Breast epithelium (tissue), 3 donors: ENCODE measurements around the gene RPS25.

Source experiments
- CTCF ChIP-seq, 3 donors: fragments of 450-650 bp; IDR thresholded peaks; one replicate each; pipeline ENCODE4 v1.5.1; 2016 to 2017; ENCODE audit warnings: antibody characterized with exemption in 3 of 3, mild to moderate bottlenecking in 3 of 3, moderate library complexity in 3 of 3
- POLR2A ChIP-seq: fragments of 450-650 bp; IDR thresholded peaks from one replicate; pipeline ENCODE4 v1.6.1; 2016; ENCODE audit warnings: antibody characterized with exemption, mild to moderate bottlenecking, moderate library complexity
- POLR2AphosphoS5 ChIP-seq, 3 donors: sonication (generic); formaldehyde crosslinking; IDR thresholded peaks; one replicate each; pipeline ENCODE4 v1.6.1; 2017; ENCODE audit warnings: antibody characterized with exemption in 3 of 3

- TF ChIP-seq POLR2A: no peak
- no peak for TF ChIP-seq CTCF (IDR thresholded peaks at IDR 0.05)
- TF ChIP-seq POLR2AphosphoS5 (IDR thresholded peaks at IDR 0.05): no peak
Observed at GRCh38 chr11:119030029-119030328, 11.8 kb upstream of the RPS25 start.
